ENCODE data around the gene ARHGAP19.

DNA sequence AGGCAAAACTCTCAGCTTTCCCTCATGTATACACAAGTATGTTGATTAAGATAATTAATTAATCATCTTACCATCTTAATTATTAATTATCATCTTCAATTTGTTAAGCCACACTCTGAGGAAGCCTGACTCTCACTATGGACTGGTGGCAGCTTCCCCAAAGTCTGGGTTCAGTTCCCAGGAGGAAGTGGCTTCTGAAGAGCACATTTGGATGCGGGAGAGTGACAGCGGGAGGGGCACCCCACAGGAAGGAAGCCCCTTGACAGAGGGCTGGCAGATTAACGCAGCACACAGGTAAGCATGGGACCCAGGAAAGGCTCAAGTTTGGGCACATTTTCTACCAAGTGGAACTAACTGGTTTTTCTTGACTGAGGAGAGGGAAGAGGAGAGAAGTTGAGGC lies 93.3 kb downstream of the ARHGAP19 start:
- TF ChIP-seq, protein P1, sequence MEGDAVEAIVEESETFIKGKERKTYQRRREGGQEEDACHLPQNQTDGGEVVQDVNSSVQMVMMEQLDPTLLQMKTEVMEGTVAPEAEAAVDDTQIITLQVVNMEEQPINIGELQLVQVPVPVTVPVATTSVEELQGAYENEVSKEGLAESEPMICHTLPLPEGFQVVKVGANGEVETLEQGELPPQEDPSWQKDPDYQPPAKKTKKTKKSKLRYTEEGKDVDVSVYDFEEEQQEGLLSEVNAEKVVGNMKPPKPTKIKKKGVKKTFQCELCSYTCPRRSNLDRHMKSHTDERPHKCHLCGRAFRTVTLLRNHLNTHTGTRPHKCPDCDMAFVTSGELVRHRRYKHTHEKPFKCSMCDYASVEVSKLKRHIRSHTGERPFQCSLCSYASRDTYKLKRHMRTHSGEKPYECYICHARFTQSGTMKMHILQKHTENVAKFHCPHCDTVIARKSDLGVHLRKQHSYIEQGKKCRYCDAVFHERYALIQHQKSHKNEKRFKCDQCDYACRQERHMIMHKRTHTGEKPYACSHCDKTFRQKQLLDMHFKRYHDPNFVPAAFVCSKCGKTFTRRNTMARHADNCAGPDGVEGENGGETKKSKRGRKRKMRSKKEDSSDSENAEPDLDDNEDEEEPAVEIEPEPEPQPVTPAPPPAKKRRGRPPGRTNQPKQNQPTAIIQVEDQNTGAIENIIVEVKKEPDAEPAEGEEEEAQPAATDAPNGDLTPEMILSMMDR (IDR thresholded peaks at IDR 0.05; ENCODE audit: borderline replicate concordance, extremely low read depth, low read length, poor library complexity, severe bottlenecking), result no peak
- no peak for TF ChIP-seq EZH2 (IDR thresholded peaks at IDR 0.05; ENCODE audit: borderline replicate concordance, low read depth, low read length, severe bottlenecking)
